Effector memory CD4-positive, alpha-beta T cell (primary cell): ENCODE data around the gene GFRA3.
"Not testable (repeated sequence)": the region's sequence is repeated elsewhere in the genome, so short reads cannot be mapped to it uniquely, and the experiment has no call there.

Source experiments
- DNase-seq, 3 donors: peaks; one replicate each; pipeline ENCODE4 v3.0.0-alpha.2; 2020
- H3K27ac ChIP-seq: 2 replicates; pipeline ENCODE4 v1.7.0; 2013; ENCODE audit warnings: mild to moderate bottlenecking, low read length, moderate library complexity; ENCODE audit not compliant: insufficient read depth, poor library complexity, severe bottlenecking
- H3K27me3 ChIP-seq: replicated peaks from 2 replicates; pipeline ENCODE4 v1.7.0; 2013; ENCODE audit warnings: mild to moderate bottlenecking, low read length; ENCODE audit not compliant: insufficient read depth, control insufficient read depth, poor library complexity, severe bottlenecking
- H3K36me3 ChIP-seq: 2 replicates; pipeline ENCODE4 v1.7.0; 2013; ENCODE audit warnings: mild to moderate bottlenecking, low read length, moderate library complexity; ENCODE audit not compliant: control insufficient read depth, insufficient read depth
- H3K4me1 ChIP-seq: 2 replicates; pipeline ENCODE4 v1.7.0; 2013; ENCODE audit warnings: low read length, mild to moderate bottlenecking; ENCODE audit not compliant: control insufficient read depth, insufficient read depth, poor library complexity, severe bottlenecking
- H3K4me3 ChIP-seq: 2 replicates; pipeline ENCODE4 v1.7.0; 2013; ENCODE audit warnings: low read length, low read depth, mild to moderate bottlenecking; ENCODE audit not compliant: insufficient read depth, poor library complexity, severe bottlenecking
- H3K9me3 ChIP-seq: 2 replicates; pipeline ENCODE4 v1.7.0; 2013; ENCODE audit warnings: mild to moderate bottlenecking, low read length, moderate library complexity; ENCODE audit not compliant: control insufficient read depth

GFRA3 gene

GRCh38 chr5:138257583-138257982 is 16.8 kb downstream of the GFRA3 start:
- no peak overlapping the region for H3K4me3 ChIP-seq
- no peaks in the 10 kb centered on the region for H3K9me3 ChIP-seq
- DNase-seq = no peak
- no peaks in the 10 kb centered on the region for H3K27me3 ChIP-seq
- no peak overlapping the region for H3K27ac ChIP-seq
- H3K36me3 ChIP-seq = no peaks in the 10 kb centered on the region
- H3K4me1 ChIP-seq = no peaks in the 10 kb centered on the region

GRCh38 chr5:138252944-138253343 is 21.5 kb downstream of the GFRA3 start:
- DNase-seq = no peak
- no peak overlapping the region for H3K4me3 ChIP-seq
- H3K27ac ChIP-seq = no peak overlapping the region
- no peaks in the 10 kb centered on the region for H3K9me3 ChIP-seq
- no peaks in the 10 kb centered on the region for H3K36me3 ChIP-seq
- H3K27me3 ChIP-seq = no peaks in the 10 kb centered on the region
- no peaks in the 10 kb centered on the region for H3K4me1 ChIP-seq

GRCh38 chr5:138247800-138248199 is 26.6 kb downstream of the GFRA3 start:
- not testable (repeated sequence) for H3K4me1 ChIP-seq, H3K9me3 ChIP-seq, H3K4me3 ChIP-seq, H3K36me3 ChIP-seq, H3K27me3 ChIP-seq, DNase-seq, H3K27ac ChIP-seq

- no peak for DNase-seq
- H3K9me3 ChIP-seq = no peaks in the 10 kb centered on the region
- peaks cover 9% of the 10 kb centered on the region for H3K27me3 ChIP-seq
- no peak overlapping the region for H3K4me3 ChIP-seq
- peaks cover 3% of the 10 kb centered on the region for H3K4me1 ChIP-seq
- H3K36me3 ChIP-seq = no peaks in the 10 kb centered on the region
- H3K27ac ChIP-seq = no peak overlapping the region
Measured at GRCh38 chr5:138246822-138247221, 27.6 kb downstream of the GFRA3 start.

- Histone ChIP-seq H3K36me3 (no peaks in the 10 kb centered on the region), H3K27ac (no peak overlapping the region), H3K4me1 (peaks cover 7% of the 10 kb centered on the region), H3K9me3 (no peaks in the 10 kb centered on the region), H3K4me3 (no peak overlapping the region), H3K27me3 (peaks cover 14% of the 10 kb centered on the region)
- DNase-seq = no peak
Measured at GRCh38 chr5:138246334-138246733, 28.1 kb downstream of the GFRA3 start.

GRCh38 chr5:138245717-138246116 is 28.7 kb downstream of the GFRA3 start:
- Histone ChIP-seq H3K9me3 (no peaks in the 10 kb centered on the region), H3K36me3 (no peaks in the 10 kb centered on the region), H3K27ac (no peak overlapping the region), H3K27me3 (peaks cover 20% of the 10 kb centered on the region), H3K4me3 (no peak overlapping the region), H3K4me1 (peaks cover 7% of the 10 kb centered on the region)
- DNase-seq = no peak

- Histone ChIP-seq H3K36me3 (no peaks in the 10 kb centered on the region), H3K4me3 (no peak overlapping the region), H3K27me3 (peaks cover 21% of the 10 kb centered on the region), H3K27ac (no peak overlapping the region), H3K9me3 (no peaks in the 10 kb centered on the region), H3K4me1 (peaks cover 7% of the 10 kb centered on the region)
- DNase-seq = no peak
Measured at GRCh38 chr5:138243794-138244193, 30.6 kb downstream of the GFRA3 start.

- no peaks in the 10 kb centered on the region for H3K9me3 ChIP-seq
- H3K27me3 ChIP-seq = peaks cover 21% of the 10 kb centered on the region
- no peaks in the 10 kb centered on the region for H3K36me3 ChIP-seq
- peak overlapping the region; percentile 35 for H3K4me3 ChIP-seq
- H3K4me1 ChIP-seq = peaks cover 7% of the 10 kb centered on the region
- DNase-seq = no peak
- no peak overlapping the region for H3K27ac ChIP-seq
Measured at GRCh38 chr5:138241688-138242571, 32.5 kb downstream of the GFRA3 start.

- DNase-seq = no peak
- Histone ChIP-seq H3K36me3 (no peaks in the 10 kb centered on the region), H3K27me3 (peaks cover 21% of the 10 kb centered on the region), H3K4me1 (peaks cover 7% of the 10 kb centered on the region), H3K27ac (no peak overlapping the region), H3K4me3 (no peak overlapping the region), H3K9me3 (no peaks in the 10 kb centered on the region)
Measured at GRCh38 chr5:138240650-138241385, 33.6 kb downstream of the GFRA3 start.

- no peak overlapping the region for H3K4me3 ChIP-seq
- no peak for DNase-seq
- H3K27ac ChIP-seq = no peak overlapping the region
- no peaks in the 10 kb centered on the region for H3K9me3 ChIP-seq
- peaks cover 7% of the 10 kb centered on the region for H3K4me1 ChIP-seq
- no peaks in the 10 kb centered on the region for H3K36me3 ChIP-seq
- peaks cover 18% of the 10 kb centered on the region for H3K27me3 ChIP-seq
Measured at GRCh38 chr5:138238034-138238433, 36.4 kb downstream of the GFRA3 start.
